ENCODE results near the gene UBL4B.

Gene UBL4B

GRCh38 chr1:110112656-110113055 lies 413 bp downstream of the UBL4B start:
- no peak for DNase-seq (ENCODE audit: low spot score)
- TF ChIP-seq CTCF (IDR thresholded peaks at IDR 0.05; ENCODE audit: extremely low read depth, insufficient read depth, missing control alignments) = no peak
- in situ Hi-C loops (cut with MboI; ENCODE audit: low pct_unique_long_range_greater_than_20kb, low sequenced_read_pairs, unreplicated experiment) = no loop called here

- in situ Hi-C loops (cut with MboI; ENCODE audit: low pct_unique_long_range_greater_than_20kb, low sequenced_read_pairs, unreplicated experiment) = no loop called here
- DNase-seq (ENCODE audit: low spot score) = no peak
- no peak for TF ChIP-seq CTCF (IDR thresholded peaks at IDR 0.05; ENCODE audit: extremely low read depth, insufficient read depth, missing control alignments)
These were observed 1.3 kb downstream of the UBL4B start for GRCh38 chr1:110113551-110113950.

- no peak for TF ChIP-seq CTCF (IDR thresholded peaks at IDR 0.05; ENCODE audit: extremely low read depth, insufficient read depth, missing control alignments)
- in situ Hi-C loops (cut with MboI; ENCODE audit: low pct_unique_long_range_greater_than_20kb, low sequenced_read_pairs, unreplicated experiment) = no loop called here
- no peak for DNase-seq (ENCODE audit: low spot score)
These were observed 1.9 kb downstream of the UBL4B start for GRCh38 chr1:110114173-110114572.

GRCh38 chr1:110114784-110115183 lies 2.5 kb downstream of the UBL4B start:
- DNase-seq (ENCODE audit: low spot score) = no peak
- TF ChIP-seq CTCF (IDR thresholded peaks at IDR 0.05; ENCODE audit: extremely low read depth, insufficient read depth, missing control alignments) = no peak
- in situ Hi-C loops (cut with MboI; ENCODE audit: low pct_unique_long_range_greater_than_20kb, low sequenced_read_pairs, unreplicated experiment) = no loop called here

GRCh38 chr1:110118636-110119396 lies 6.6 kb downstream of the UBL4B start:
- in situ Hi-C loops (cut with MboI; ENCODE audit: low pct_unique_long_range_greater_than_20kb, low sequenced_read_pairs, unreplicated experiment) = no loop called here
- no peak for DNase-seq (ENCODE audit: low spot score)
- TF ChIP-seq CTCF (IDR thresholded peaks at IDR 0.05; ENCODE audit: extremely low read depth, insufficient read depth, missing control alignments) = no peak

DNA sequence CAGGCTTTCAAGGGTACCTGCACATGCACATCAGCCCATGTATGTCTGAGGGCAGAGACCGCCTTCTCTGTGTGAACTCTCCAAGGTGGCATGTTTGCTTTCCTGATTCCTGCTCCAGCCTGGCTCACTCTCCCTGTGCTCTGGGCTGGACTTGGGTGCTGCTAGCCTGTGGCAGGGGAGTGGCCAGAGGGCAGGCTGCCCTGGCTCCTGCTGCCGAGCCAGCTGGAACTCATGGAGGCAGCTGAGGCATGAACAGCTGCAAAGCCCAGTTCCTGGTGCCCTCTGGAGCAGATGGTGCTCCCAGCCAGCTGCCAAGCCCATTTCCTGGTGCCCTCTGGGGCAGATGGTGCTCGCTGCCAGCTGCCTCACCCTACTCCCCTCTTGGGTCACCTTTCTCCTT lies 7.6 kb downstream of the UBL4B start:
- TF ChIP-seq CTCF (IDR thresholded peaks at IDR 0.05; ENCODE audit: extremely low read depth, insufficient read depth, missing control alignments) = no peak
- in situ Hi-C loops (cut with MboI; ENCODE audit: low pct_unique_long_range_greater_than_20kb, low sequenced_read_pairs, unreplicated experiment) = no loop called here
- no peak for DNase-seq (ENCODE audit: low spot score)
